ENCODE measurements around the gene ERGIC3.

DNA sequence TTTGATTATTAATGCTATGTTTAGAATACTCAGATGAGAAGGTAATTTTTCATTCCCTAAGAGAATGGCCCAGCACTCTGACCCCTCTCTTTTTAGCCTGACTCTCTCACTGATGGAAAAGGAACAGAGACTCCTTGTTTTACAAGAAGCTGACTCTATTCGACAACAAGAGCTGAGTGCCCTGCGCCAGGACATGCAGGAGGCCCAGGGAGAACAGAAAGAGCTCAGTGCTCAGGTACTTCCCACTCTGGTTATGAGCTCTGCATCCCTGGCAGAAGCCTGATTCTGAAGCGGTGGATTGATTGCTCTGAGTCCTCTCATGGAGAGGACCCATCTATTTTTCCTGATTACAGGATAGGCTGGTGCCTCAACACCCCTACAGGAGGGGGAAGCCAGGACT, 45.4 kb upstream of the ERGIC3 start:
- TF ChIP-seq, protein P1, sequence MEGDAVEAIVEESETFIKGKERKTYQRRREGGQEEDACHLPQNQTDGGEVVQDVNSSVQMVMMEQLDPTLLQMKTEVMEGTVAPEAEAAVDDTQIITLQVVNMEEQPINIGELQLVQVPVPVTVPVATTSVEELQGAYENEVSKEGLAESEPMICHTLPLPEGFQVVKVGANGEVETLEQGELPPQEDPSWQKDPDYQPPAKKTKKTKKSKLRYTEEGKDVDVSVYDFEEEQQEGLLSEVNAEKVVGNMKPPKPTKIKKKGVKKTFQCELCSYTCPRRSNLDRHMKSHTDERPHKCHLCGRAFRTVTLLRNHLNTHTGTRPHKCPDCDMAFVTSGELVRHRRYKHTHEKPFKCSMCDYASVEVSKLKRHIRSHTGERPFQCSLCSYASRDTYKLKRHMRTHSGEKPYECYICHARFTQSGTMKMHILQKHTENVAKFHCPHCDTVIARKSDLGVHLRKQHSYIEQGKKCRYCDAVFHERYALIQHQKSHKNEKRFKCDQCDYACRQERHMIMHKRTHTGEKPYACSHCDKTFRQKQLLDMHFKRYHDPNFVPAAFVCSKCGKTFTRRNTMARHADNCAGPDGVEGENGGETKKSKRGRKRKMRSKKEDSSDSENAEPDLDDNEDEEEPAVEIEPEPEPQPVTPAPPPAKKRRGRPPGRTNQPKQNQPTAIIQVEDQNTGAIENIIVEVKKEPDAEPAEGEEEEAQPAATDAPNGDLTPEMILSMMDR (IDR thresholded peaks at IDR 0.05) = no peak
- no peak for TF ChIP-seq EZH2 (IDR thresholded peaks at IDR 0.05; ENCODE audit: borderline replicate concordance, insufficient read depth, low read depth, low read length, poor library complexity, severe bottlenecking)
